ACHN (cell line): ENCODE measurements around the gene RAB6B.

Experiments used
- DNase-seq: peaks from one replicate; pipeline ENCODE4 v3.0.0-alpha.2; 2015
- in situ Hi-C: cut with HindIII; loops from 2 replicates; pipeline ENCODE4 v1.10.0; 2017; ENCODE audit warnings: low sequenced_read_pairs, low pct_ligation_motif_present, low pct_unique_long_range_greater_than_20kb

Gene RAB6B

GRCh38 chr3:133905376-133905775 is 9.7 kb upstream of the RAB6B start:
- in situ Hi-C loops = no loop called here
- DNase-seq = no peak

DNA sequence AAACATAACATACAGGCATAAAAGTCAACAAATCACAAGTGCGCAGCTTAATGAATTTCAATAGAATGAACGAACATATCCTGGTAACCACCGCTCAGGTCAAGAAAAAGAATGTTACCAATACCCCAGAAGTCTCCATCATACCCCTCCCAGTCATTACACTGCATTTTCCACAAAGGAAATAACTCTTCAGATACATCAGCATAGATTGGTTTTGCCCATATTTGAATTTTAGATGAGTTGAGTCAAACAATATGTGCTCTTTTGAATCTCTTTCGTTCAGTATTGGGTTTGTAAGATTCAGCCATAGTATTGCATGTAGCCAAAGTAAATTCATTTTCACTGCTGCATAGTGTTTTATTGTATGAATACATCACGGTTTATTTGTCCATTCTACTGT is 6.2 kb upstream of the RAB6B start:
- in situ Hi-C loops = no loop called here
- no peak for DNase-seq

DNA sequence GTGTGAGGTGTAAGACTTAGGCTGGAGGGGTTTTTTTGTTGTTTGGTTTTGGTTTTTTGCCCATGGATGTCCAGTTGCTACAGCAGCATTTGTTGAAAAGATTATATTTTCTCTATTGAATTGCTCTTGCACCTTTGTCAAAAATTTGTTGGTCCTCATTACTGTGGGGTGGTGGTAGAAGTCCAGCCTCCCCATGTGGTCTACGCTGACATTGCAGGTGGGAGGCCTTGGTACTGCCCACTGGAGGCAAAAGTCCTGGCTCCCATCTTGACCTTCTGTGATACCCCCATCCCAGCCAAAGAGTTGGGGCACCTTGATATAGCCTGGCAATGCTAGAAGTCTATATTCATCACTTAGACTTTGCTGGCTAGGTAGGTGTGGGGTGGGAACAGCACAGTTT is 5.4 kb upstream of the RAB6B start:
- DNase-seq = no peak
- in situ Hi-C loops = no loop called here

GRCh38 chr3:133899311-133899710 is 3.6 kb upstream of the RAB6B start:
- in situ Hi-C loops = no loop called here
- no peak for DNase-seq

DNA sequence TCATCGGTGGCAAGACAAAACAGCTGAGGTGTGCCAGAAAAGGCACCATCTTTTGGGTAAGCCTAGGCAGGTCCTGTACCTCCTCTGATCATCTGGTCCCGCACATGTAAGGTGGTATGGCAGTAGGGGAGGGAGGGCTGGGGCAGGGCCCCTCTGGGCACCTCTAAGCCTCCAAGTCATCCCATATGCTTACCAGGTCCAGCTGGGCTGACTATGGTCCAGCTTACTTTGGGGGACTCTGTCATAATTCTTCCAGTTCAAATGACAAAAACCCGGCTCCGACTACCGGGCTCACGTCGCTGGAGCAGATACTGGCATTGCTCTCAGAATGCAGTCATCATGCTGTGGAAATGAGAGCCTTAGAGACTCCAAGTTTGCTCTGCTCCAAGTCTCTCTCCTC is 1.9 kb upstream of the RAB6B start:
- in situ Hi-C loops = no loop called here
- no peak for DNase-seq

DNA sequence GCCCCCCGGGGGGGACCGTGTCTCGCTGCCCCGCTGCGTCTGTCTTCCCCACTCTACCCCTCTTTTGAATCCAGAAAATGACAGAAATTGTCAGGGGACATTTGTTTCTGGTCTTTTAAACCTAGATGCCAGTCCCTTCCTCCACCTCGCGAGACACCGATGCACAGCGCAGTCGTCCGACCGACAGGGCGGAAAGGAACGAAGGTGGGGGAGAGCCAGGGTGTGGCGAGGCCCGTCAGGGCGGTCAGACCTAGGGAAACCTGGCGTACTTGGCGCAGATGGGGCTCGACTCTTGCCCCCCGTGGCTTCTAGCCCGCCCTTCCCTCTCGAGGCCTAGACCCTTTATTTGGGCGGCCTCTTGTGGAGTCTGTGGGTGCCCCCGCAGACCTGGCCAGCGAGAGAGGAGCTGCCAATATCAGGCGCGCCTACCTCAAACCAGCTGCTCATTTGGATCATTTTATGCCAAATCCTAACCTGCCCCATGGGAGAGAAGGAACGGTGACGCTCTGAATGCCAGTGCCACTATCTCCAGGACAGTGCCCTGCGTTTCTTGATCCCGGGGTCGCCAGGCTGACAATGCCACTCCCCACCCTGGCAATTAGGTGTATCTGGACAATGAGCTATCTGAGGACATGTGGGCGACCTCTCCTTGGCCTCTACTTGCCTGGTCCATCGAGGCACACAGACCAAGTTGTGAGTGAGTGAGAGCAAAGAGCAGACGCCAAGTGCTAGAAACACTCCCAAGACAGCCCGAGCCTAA is 500 bp upstream of the RAB6B start:
- in situ Hi-C loops = no loop called here
- no peak for DNase-seq

- in situ Hi-C loops = no loop called here
These were observed 1.1 kb downstream of the RAB6B start for GRCh38 chr3:133894353-133895207.

DNA sequence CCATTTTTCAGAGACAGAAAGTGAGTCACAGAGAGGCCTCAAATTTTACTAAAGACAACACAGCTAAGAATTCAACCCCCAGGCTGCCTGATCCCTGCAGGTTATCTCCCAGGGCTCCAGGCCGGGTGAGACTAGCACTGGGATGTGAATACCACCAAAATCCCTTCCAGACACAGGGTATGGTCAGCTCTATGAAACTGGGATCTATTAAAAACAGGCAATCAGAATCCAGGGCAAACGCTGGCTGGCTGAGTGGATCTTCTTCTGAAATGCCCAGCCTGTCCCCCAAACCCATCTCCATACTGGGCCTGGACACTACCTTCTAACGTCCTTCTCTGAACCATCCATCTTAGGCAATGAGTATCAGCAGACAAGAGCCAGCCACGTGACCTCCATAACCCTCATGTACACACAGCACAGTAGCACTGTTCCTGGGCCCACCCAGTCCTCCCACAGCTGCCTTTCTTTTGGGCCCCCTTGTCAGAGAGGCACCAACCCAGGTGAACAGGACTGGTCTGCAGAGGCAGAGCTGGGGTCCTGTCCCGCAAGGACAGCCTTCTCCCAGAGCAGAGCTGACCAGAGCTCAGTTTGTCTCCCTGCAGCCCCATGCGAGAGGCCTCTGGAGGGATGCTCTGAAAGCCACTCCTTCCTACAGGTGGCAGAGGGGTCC is 1.9 kb downstream of the RAB6B start:
- in situ Hi-C loops = no loop called here
- no peak for DNase-seq

More at GRCh38 chr3:133894353-133895207, 1.1 kb downstream of the RAB6B start:
- DNase-seq = no peak

DNA sequence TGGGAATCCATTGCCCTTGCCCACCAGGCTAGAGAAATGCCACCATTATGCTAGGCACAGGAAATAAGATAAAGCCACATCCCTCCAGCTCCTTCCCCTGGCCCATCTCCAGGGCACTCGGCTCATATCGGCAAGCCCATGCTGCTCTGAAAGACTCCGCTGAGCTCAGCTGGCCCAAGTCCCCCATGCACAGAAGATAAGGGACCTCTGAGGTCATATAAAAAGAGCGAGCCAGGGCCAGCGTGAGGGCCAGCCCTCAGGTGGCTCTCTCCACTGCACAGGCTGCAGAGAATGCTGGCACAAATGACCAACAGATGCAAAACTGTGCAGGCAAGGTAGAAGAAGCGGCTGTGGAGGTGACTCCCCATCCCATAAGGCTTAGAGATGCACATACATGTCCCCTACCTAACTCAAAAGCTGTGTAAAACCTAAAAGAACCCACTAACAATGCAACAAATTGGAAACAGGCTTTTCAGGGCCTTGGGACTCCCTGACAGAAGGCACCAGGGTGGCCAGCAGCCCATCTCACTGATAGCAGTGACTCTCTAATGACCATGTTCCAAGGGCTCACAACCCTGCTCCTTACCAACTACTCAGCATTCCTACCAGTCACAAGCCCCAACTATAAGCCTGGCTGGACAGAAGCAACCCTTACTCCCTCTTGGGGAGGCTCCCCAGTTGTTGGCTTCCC is 3.0 kb downstream of the RAB6B start:
- in situ Hi-C loops = no loop called here
- no peak for DNase-seq

DNA sequence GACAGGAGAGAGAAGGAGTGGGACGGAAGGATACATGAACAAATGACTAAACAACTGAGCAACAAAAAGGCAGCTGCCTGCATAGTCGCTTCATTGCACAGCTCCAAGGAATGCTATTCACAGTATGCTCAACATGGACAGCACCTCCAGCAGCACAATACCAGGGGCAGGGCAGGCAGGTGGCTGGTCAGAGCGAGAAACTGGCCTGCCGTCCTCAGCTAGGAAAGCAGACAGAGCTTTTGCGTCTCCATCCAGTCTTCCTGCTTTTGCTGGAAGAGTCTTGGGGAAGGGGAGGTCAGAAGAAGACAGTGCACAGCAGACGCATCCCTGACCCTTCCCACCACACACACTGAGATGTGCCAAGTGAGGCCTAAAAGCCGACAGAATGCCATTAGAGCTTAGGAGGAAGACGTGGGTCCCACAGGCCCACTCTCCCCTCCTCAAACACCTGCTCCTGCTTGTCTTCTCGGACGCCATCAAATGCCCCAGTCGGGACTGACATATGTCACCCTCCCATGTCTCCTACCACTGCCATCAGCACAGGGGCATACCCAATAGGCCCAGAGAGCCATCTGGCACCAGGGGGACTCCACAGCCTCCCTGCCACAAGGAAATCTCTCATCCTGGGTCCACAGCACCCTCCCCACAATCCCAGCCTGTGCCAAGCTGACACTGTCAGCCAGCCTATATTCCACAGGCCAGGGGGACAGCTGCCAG is 3.9 kb downstream of the RAB6B start:
- in situ Hi-C loops = no loop called here

GRCh38 chr3:133890972-133891644 is 4.6 kb downstream of the RAB6B start:
- in situ Hi-C loops = no loop called here
- DNase-seq = no peak

More for the DNA sequence above, 3.9 kb downstream of the RAB6B start:
- no peak for DNase-seq

GRCh38 chr3:133890037-133890436 is 5.6 kb downstream of the RAB6B start:
- in situ Hi-C loops = no loop called here

DNA sequence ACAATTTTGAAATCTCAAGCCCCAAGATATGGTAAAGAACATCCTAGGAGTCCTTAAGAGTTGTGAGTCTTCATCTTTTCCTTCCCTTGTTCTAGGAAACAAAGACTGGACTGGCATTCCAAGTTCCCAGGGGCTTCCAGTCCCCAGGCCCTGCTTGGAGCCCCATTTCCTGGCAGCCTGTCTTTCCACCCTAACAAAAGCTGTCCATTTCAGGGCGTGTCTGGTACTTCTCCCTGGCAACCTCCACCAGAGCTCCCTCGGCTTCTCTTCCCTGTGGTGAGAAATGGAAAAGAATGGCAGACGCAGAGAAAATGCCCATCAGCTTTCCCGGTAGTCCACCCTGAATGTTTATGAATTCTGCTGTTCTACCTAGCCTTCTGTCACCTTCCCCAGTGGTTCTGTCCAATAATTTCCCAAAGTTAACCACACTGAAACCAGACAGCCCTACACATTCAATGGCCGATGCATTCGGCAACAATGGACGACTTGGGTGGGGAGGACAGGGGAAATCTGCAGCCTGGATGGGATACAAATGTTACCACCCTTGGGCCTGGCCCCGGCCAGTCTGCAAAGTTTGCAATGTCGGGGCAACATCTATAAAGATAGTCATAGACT is 6.8 kb downstream of the RAB6B start:
- DNase-seq = no peak

More at GRCh38 chr3:133890037-133890436, 5.6 kb downstream of the RAB6B start:
- DNase-seq = no peak

GRCh38 chr3:133887803-133888703 is 7.6 kb downstream of the RAB6B start:
- DNase-seq = no peak
- in situ Hi-C loops = no loop called here

More for the DNA sequence above, 6.8 kb downstream of the RAB6B start:
- in situ Hi-C loops = no loop called here

DNA sequence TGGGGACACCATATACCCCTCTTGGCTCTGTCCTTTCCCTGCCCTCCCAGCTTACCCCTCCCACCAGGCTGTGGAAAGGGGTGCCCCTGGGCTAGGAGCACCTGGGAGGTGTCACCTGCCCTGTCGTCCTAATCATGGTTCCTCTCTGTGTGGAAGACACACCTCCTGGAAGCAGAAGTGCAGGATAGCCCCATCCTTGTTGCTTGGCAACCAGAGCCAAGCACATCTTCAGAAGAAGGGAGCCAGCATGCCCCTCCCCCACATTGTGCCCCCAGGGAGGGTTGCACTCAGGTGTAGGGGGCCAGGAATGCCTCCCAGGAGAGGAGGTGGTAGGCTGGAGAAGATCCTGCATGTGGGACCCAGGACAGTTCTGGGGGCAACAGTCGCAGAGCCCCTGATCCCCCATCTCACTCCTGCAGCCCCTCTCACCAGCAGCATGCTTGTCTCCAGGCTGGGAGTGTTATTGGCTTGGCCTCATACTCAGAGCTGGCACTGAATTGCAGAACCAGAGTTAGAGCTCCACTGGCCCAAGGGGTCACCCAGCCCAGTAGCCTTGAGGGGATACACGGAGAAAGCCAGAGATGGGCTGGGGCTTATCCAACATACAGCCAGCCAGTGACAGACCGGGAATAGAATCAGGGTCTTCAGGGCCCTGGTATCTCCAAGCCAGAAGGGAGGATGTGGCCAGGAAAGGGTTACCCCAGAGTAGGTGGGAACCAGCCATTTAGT is 8.4 kb downstream of the RAB6B start:
- in situ Hi-C loops = no loop called here

More for the DNA sequence above, 8.4 kb downstream of the RAB6B start:
- DNase-seq = no peak
